NCI-H226 (cell line): ENCODE results near the gene FZR1.
A peak's percentile ranks its signal among the peaks of the same experiment; 100 is the strongest.

Source experiments
- DNase-seq: peaks from one replicate; pipeline ENCODE4 v3.0.0-alpha.2; 2015

The FZR1 gene

GRCh38 chr19:3474614-3475013 lies 31.5 kb upstream of the FZR1 start:
- DNase-seq, result no peak

DNA sequence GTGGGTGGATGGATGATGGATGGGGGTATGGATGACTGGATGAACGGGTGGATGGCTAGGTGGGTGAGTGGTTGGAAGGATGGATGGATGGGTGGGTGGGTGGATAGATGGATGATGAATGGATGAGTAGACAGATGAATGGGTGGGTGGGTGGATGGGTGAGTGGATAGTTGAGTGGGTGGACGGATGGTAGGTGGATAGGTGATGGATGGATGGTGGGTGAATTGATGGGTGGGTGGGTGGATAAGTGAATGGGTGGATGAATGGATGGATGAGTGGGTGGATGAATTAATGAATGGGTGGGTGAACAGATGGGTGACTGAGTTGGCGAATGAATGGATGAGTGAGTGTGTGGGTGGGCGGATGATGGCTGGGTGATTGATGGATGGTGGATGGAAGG lies 30.7 kb upstream of the FZR1 start:
- no peak for DNase-seq

- no peak for DNase-seq
Measured at GRCh38 chr19:3476830-3477229, 29.3 kb upstream of the FZR1 start.

DNA sequence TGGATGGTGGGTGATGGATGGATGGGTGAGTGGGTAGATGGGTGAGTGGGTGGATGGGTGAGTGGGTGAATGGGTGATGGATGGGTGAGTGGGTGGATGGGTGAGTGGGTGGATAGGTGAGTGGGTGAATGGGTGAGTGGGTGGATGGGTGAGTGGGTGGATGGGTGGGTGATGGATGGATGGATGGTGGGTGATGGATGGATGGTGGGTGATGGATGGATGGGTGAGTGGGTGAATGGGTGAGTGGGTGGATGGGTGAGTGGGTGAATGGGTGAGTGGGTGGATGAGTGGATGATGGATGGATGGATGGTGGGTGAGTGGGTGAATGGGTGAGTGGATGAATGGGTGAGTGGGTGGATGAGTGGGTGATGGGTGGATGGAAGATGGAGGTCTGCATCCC lies 28.6 kb upstream of the FZR1 start:
- DNase-seq, result no peak

DNA sequence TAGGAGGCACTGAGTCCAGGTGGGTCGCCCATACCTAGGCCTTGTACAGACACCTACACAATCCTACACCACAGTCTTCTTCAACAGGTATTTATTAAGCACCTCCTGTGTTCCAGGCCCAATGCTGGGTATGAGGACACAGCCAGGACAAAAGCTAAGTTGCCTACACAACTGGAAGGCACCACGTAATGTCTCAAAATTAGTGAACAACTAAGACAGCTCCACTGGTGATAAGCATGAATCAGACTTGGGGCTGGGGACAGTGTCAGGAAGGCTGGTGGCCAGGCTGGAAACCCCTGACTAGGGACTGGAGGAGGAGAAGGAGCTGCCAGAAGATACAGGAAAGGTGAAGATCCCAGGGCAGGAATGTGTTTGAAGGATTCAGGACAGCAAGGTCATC lies 28.2 kb upstream of the FZR1 start:
- no peak for DNase-seq

- DNase-seq, result no peak
Measured at GRCh38 chr19:3478409-3479176, 27.5 kb upstream of the FZR1 start.

GRCh38 chr19:3479177-3479833 lies 26.8 kb upstream of the FZR1 start:
- DNase-seq, result no peak

DNA sequence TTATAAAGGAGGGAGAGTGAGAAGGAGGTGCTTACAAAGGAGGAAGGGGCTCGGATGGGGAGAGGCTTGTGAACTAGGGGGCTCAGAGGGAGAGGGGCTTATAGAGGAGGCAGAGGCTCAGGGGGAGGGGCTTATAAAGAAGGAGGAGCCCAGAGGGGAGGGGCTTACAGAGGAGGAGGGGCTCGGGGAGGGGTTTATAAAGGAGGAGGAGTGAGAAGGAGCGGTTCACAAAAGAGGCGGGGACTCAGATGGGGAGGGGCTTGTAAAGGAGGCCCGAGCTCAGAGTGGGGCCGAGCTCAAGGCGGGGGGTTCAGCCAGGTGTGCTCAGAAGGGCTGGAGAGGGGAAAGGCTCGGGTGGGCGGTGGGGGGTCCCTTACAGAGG lies 26.3 kb upstream of the FZR1 start:
- no peak for DNase-seq

DNA sequence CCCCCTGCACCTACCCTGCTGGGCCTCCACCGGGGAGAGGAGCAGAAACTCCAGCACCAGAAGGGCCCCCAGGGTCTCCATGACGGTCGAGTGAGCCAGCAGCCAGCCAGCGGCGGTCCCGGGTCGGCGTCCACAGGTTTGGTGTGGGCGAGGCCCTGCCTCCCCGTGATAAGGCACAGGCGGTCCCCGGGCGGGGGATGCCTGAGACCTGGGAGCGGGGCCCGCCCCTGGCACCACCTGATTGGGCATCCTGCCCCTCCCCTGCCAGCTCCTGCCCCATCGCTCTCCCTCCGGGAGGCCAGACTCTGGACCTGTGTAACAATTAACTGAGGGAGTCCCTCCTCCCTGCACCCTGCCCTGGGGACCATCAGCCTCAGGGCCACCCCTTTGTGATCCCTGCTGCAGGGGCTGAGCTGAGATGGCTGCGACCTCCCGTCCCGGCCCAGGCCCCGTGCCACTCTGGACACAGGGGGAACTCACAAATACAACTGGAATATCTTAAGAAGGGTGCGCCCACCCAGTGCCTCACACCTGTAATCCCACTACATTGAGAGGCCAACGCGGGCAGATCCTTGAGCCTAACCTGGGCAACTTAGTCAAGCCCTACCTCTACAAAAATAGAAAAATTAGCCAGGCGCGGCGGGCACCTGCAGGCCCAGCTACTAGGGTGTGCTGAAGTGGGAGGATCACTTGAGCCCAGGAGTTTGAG lies 25.6 kb upstream of the FZR1 start, which contains the start of gene SMIM24:
SMIM24 (minus strand) TSS at position 143 of the 709 bp plus-strand sequence; CDS start at position 81, 62 bp downstream.
- no peak for DNase-seq

- no peak for DNase-seq
Measured at GRCh38 chr19:3481241-3482090, 24.6 kb upstream of the FZR1 start.

DNA sequence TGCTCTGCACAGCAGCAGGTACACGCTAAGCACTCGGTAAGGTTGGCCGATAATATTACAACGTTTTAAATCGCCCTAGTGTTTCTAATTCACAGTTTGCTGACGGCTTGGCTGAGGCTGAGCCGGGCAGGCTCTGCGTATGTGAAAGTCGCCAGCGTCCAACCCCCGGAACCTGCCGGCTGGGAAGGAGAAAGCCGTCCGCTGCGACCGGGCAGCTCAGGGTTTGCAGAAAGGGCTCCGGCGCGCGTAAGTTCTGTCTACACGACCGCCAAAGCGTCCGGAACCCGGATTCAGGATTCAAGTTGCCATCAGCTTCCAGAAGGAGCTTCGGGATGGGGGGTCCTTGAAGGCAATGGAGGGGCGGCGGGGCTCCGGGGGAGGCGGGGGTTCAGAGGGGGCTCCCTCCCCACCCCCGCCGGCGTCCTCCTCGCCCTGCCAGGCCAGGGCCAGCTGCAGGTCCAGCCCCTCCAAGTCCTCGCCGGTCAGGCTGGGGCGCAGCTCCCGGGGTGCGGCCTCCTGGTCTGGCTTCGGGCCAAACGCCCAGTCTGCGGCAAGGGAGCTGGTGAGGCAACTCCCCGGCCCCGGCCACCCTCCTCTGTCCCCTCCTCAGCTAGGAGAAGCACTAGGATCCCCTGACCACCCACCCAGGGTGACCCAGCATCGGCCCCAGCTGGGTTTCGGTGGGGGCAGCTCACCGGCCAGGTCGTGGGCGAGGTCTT lies 23.4 kb upstream of the FZR1 start:
- no peak for DNase-seq

- DNase-seq, result no peak
Measured at GRCh38 chr19:3483226-3483628, 22.9 kb upstream of the FZR1 start, which contains the start of gene SMIM44. SMIM44 (minus strand) TSS chr19:3483441; CDS start chr19:3483403, 38 bp downstream.

DNA sequence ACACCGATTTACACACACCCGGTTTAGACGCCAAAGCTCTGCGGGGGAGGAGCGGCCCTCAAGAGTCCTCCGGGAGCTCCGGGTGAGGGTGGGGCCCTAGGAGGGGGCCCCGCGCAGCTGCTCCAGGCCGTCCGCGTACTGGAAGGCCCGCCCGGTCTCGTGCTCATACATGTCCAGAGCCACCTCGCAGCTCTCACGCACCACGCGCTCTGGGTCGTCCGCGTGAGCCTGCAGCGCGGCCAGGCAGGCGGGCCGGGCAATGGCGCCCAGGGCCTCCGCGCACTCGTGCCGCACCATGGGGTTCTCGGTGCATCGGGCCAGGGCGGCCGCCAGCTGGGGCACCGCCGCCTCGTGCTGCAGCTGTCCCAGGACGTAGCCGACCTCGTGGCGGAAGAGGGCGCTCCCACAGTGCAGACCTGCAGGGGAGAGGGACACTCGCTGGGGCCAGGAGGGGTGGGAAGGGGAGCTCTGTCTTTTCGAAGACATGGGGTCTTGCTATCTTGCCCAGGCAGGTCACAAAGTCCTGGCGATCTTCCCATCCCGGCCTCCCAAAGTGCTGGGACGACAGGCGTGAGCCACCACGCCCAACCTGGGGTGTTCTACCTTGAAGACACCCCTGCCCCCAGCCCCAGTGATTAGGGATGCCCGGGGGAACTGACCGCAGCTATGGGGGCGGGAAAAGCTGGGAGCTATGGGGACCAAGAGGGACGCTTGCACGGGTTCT lies 14.6 kb upstream of the FZR1 start:
- no peak for DNase-seq

DNA sequence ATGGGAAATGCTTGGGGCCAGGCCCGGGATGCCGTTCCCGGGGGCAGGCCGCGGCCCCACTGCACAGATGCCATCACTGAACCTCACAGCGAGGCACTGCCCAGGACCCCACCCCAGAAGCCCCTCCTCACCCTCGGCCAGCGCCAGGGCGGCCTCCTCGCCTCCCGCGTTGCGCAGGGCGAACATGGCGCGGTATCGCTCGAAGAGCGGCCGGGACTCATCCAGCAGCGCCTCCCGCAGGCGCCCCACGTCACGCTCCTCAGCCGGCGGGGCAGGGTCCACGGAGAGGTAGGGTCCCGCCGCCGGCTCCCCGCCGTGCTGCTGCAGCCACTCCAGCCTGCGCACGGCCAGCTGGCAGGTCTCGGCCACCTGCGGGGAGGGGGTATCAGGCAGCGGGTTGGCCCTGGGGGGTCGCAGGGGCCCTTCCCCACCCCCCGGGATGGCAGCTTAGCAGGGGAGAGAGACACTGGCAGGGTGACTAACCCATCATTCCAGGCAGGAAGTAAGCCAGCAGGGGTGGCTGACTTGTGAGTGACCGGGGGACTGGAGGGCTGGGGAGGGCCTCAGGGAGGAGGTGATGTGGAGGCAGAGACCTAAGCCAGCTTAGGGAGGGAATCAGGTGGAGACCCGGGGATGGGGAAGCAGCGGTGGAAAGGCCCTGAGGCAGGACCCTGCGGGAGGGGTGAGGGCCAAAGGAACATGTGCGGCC lies 13.8 kb upstream of the FZR1 start:
- no peak for DNase-seq

GRCh38 chr19:3492919-3493318 lies 13.2 kb upstream of the FZR1 start:
- DNase-seq, result no peak

DNA sequence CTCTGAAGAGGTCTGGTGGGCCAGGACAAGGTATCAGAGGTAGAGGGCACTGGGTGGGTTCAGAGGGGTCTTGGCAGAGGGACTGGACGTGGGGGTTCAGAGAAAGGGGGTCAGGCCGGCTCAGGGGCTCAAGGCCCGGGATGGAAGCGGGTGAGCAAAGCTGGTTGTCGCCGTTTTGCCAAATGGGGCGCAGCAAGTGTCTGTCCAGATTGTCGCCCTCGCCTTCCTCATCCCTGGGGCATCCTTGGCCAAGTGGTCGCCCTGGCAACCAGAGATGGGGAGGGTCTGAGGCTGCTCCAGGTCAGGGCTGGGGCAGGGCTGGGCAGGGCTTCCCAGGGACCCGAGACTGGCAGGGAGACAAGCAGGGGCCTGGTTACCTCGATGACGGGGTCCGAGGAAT lies 12.5 kb upstream of the FZR1 start:
- DNase-seq, result no peak

DNA sequence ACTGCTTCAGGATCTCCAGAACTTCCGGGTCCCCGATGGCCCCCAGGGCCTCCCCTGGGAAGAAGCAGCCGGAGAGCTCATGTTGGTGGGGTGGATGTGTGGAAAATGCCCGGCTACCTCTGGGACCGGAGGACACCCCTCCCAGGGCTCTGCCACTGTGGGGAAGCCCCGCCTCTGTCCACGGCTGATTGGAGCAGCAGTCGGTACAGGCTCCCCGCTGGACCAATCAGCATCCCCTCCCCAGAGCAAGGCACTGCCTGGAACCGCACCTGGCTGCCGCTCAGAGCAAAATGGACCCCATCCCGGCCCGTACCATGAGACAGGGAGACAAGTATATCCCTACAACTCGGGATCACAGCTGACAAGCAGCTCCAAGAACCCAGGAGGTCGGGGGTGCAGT lies 12.1 kb upstream of the FZR1 start:
- DNase-seq, result peak; percentile 22

- no peak for DNase-seq
Measured at GRCh38 chr19:3494559-3494958, 11.6 kb upstream of the FZR1 start.

DNA sequence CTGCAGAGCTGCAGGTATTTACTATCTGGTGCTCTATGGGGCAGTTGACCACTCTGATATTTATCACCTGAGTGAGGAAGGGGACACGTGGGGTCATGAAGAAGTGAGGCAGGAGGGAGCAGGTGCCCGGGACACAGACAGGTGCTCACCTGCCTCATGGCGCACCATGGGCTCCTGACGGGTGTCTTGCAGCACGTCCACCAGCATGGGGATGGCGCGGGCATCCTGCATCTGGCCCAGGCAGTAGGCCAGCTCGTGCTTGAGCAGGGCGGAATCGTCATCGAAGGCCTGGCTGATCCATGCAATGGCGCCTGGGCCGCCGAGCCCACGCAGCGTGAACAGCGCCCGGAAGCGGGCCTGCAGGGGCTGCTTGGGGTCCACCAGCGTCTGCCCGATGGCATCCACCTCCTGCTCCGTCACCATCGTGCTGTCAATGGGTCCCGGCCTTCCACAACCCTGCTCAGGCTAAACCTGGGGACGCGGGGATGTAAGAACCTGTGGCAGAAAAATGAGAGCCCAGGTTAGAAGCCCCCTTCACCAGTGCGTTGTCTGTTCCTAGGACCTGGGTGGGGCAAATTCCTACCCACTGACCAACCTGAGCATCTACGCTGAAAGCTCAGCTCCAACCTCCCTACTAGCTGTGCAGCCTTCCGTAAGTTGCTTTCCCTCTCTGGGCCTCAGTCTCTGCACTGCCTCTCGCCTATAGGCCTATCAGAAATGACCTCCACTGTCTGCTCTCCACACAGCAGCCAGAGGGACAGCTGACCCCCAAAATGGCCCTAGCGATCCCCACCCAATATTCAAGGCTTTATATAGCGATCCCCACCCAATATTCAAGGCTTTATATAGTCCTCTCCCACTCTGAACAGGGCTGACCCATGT lies 9.5 kb upstream of the FZR1 start:
- DNase-seq, result no peak
